Mucosa of rectum (tissue), 2 donors: ENCODE data around the gene B9D1.

Experiments used
- H3K27ac ChIP-seq, 2 donors: one replicate each; pipeline ENCODE4 v1.7.0; 2013; ENCODE audit warnings: inconsistent platforms in 2 of 2, low read depth in 2 of 2, low read length in 2 of 2
- H3K27me3 ChIP-seq, 2 donors: one replicate each; pipeline ENCODE4 v1.7.0; 2013; ENCODE audit warnings: low read length in 2 of 2; ENCODE audit not compliant: control insufficient read depth in 2 of 2, insufficient read depth in 2 of 2
- H3K36me3 ChIP-seq, 2 donors: one replicate each; pipeline ENCODE4 v1.7.0; 2013; ENCODE audit warnings: low read length in 2 of 2; ENCODE audit not compliant: control insufficient read depth in 2 of 2, insufficient read depth in 2 of 2
- H3K4me1 ChIP-seq, 2 donors: one replicate each; pipeline ENCODE4 v1.7.0; 2013; ENCODE audit warnings: low read length in 2 of 2, mild to moderate bottlenecking in 1 of 2; ENCODE audit not compliant: control insufficient read depth in 2 of 2, insufficient read depth in 2 of 2
- H3K4me3 ChIP-seq, 2 donors: one replicate each; pipeline ENCODE4 v1.7.0; 2013; ENCODE audit warnings: low read length in 2 of 2
- H3K9ac ChIP-seq, 2 donors: one replicate each; pipeline ENCODE4 v1.7.0; 2013; ENCODE audit warnings: low read length in 2 of 2, low read depth in 1 of 2, mild to moderate bottlenecking in 1 of 2
- H3K9me3 ChIP-seq, 2 donors: one replicate each; pipeline ENCODE4 v1.7.0; 2013; ENCODE audit warnings: low read length in 2 of 2; ENCODE audit not compliant: control insufficient read depth in 2 of 2
- donor health status: healthy.
- donor health status: Normal muscosa, but diverticular disease.

B9D1 gene

GRCh38 chr17:19295473-19296135, 66.9 kb downstream of the B9D1 start:
- Histone ChIP-seq H3K4me1 (peaks cover 5 to 7% of the 10 kb centered on the region in 2 donors), H3K27ac (no peak overlapping the region), H3K36me3 (no peaks in the 10 kb centered on the region), H3K27me3 (no peaks in the 10 kb centered on the region), H3K4me3 (no peak overlapping the region), H3K9ac (no peak overlapping the region), H3K9me3 (no peaks in the 10 kb centered on the region)

DNA sequence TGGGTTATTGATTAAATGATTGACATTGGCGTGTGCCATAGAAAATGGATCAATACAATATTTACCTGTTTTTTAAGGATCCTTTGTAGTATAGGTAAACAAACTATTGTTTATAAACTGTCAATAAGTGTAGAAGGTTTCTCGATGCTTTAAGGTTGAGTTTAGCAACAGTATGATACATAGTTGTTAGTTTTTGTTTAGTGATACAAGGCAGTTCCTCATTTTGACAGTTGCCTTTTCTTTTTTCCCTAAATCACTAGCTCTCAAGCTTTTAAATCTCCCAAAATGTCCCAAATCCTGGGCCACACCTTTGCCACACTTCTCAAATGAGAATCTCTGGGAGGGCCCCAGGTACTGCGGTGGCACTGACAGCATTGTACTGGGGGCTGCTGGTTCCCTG, 68.1 kb downstream of the B9D1 start:
- Histone ChIP-seq H3K36me3 (no peaks in the 10 kb centered on the region), H3K9me3 (no peaks in the 10 kb centered on the region), H3K27ac (no peak overlapping the region), H3K4me1 (peaks cover 3 to 13% of the 10 kb centered on the region in 2 donors), H3K27me3 (no peaks in the 10 kb centered on the region), H3K4me3 (no peak overlapping the region), H3K9ac (no peak overlapping the region)
